Thyroid gland (tissue), 4 donors: ENCODE measurements around the gene PLBD2. TPM values are rescaled to one million over a fixed set of nuclear protein-coding genes. Genes with fewer than 3 reads are reported as not detected.

ENCODE experiments used
- DNase-seq, 2 donors: peaks; one replicate each; pipeline ENCODE4 v3.0.0-alpha.2; 2019
- H3K27ac ChIP-seq, 3 donors: fragments of 200-600 bp; sonication (generic); 1 replicate in 2 of 3; 2 replicates in 1 of 3; pipeline ENCODE4 v1.5.1; 2016 to 2019; ENCODE audit warnings: mild to moderate bottlenecking in 1 of 3, moderate library complexity in 1 of 3
- H3K27me3 ChIP-seq: fragments of 200-600 bp; sonication (generic); one replicate; pipeline ENCODE4 v1.5.1; 2019
- H3K36me3 ChIP-seq, 2 donors: fragments of 200-600 bp; sonication (generic); one replicate each; pipeline ENCODE4 v1.5.1; 2016 to 2019
- H3K4me1 ChIP-seq, 2 donors: fragments of 200-600 bp; sonication (generic); one replicate each; pipeline ENCODE4 v1.5.1; 2017 to 2019
- H3K4me3 ChIP-seq, 3 donors: fragments of 200-600 bp; sonication (generic); replicated peaks in 1 of 3; 1 replicate in 2 of 3; 2 replicates in 1 of 3; pipeline ENCODE4 v1.5.1; 2016; ENCODE audit warnings: mild to moderate bottlenecking in 1 of 3
- H3K9me3 ChIP-seq: fragments of 200-600 bp; sonication (generic); one replicate; pipeline ENCODE4 v1.5.1; 2017
- POLR2A ChIP-seq, 2 donors: fragments of 450-650 bp; IDR thresholded peaks; one replicate each; pipeline ENCODE4 v1.6.1; 2017; ENCODE audit warnings: antibody characterized with exemption in 2 of 2, mild to moderate bottlenecking in 2 of 2, moderate library complexity in 1 of 2
- WGBS, 2 donors: methylation state at CpG; one replicate each; pipeline ENCODE4 v1.1.5; 2017; 5-methylcytosine and 5-hydroxymethylcytosine counted together
- intact Hi-C: fragments of 100-400 bp; cut with DNase I; formaldehyde crosslinking; loops from one replicate; pipeline ENCODE4 v1.15.1; 2023
- total RNA-seq, 4 donors: library from RNA; depleted of rRNA; stranded (reverse); fragments of >200 nt; gene quantifications; one replicate each; pipeline ENCODE4 v1.2.3, GENCODE V29; 2016
- TF ChIP-seq, protein P1 (sequence below), 6 experiments: fragments of 200-600 bp in 3 of 6; fragments of 450-650 bp in 3 of 6; sonication (generic) in 3 of 6; IDR thresholded peaks; one replicate each; pipeline ENCODE4 v1.5.1; 2016 to 2019; ENCODE audit warnings: antibody characterized with exemption in 6 of 6, mild to moderate bottlenecking in 2 of 6, inconsistent platforms in 1 of 6, moderate library complexity in 1 of 6

Gene PLBD2
- total RNA-seq, 4 donors from 2014 or later: 21.0 to 51.5 (median 44.3) TPM

DNA sequence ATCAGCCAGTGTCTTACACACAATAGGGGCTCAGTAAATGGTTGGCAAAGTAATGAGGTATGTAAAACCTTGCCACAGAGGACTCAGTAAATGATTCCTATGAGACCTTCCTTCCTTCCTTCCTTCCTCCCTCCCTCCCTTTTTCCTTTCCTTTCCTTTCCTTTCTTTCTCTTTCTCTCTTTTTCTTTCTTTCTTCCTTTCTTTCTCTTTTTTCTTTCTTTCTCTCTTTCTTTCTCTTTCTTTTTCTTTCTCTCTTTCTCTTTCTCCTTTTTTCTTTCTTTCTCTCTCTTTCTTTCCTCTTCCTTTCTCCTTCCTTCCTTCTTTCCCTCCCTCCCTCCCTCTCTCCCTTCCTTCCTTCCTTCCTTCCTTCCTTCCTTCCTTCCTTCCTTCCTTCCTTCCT lies 37.8 kb downstream of the PLBD2 start:
- Histone ChIP-seq H3K27me3 (no peaks in the 10 kb centered on the region), H3K27ac (no peak overlapping the region), H3K4me3 (no peak overlapping the region), H3K36me3 (no peaks in the 10 kb centered on the region), H3K4me1 (no peaks in the 10 kb centered on the region), H3K9me3 (no peaks in the 10 kb centered on the region)
- DNase-seq: no peak
- TF ChIP-seq, protein P1, sequence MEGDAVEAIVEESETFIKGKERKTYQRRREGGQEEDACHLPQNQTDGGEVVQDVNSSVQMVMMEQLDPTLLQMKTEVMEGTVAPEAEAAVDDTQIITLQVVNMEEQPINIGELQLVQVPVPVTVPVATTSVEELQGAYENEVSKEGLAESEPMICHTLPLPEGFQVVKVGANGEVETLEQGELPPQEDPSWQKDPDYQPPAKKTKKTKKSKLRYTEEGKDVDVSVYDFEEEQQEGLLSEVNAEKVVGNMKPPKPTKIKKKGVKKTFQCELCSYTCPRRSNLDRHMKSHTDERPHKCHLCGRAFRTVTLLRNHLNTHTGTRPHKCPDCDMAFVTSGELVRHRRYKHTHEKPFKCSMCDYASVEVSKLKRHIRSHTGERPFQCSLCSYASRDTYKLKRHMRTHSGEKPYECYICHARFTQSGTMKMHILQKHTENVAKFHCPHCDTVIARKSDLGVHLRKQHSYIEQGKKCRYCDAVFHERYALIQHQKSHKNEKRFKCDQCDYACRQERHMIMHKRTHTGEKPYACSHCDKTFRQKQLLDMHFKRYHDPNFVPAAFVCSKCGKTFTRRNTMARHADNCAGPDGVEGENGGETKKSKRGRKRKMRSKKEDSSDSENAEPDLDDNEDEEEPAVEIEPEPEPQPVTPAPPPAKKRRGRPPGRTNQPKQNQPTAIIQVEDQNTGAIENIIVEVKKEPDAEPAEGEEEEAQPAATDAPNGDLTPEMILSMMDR (IDR thresholded peaks at IDR 0.05): no peak
- no peak for TF ChIP-seq POLR2A (IDR thresholded peaks at IDR 0.05)
- intact Hi-C loops: no loop called here

DNA sequence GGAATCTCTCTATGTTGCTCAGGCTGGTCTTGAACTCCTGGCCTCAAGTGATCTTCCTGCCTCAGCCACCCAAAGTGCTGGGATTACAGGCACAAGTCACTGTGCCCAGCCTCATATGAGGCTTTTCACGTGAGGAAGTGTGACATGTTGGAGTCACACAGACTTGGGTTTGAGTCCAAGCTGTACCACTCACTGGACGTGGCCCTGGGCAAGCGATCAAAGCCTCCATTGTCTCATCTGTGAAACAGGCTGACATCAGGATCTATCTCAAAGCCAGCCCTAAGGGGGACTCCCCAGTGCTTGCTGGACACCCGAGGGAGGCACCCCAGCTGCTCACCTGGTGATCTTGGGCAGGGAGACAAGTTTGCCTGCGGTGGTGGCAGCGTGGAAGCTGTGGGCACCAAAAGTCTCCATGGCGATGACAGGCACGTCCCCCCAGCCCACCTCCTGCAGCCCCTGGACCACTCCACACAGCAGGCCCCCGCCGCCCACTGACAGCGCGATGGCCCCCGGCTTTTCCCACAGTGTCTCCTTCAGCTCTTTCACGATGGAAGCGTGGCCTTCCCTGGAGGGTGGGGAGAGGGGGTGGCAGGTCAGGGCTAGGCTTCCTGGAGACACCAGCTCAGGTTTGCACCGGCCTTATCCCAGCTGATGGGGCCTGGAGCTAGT lies 38.6 kb downstream of the PLBD2 start:
- intact Hi-C loops: no loop called here
- no peaks in the 10 kb centered on the region for H3K36me3 ChIP-seq
- WGBS, 2 donors: 65 to 67% methylated on average over 10 to 12 of the region's 16 CpGs
- H3K9me3 ChIP-seq: no peaks in the 10 kb centered on the region
- no peaks in the 10 kb centered on the region for H3K4me1 ChIP-seq
- no peak for DNase-seq
- no peak overlapping the region for H3K27ac ChIP-seq
- H3K4me3 ChIP-seq: no peak overlapping the region
- TF ChIP-seq, protein P1 (IDR thresholded peaks at IDR 0.05): no peak
- TF ChIP-seq POLR2A (IDR thresholded peaks at IDR 0.05): no peak
- H3K27me3 ChIP-seq: no peaks in the 10 kb centered on the region

DNA sequence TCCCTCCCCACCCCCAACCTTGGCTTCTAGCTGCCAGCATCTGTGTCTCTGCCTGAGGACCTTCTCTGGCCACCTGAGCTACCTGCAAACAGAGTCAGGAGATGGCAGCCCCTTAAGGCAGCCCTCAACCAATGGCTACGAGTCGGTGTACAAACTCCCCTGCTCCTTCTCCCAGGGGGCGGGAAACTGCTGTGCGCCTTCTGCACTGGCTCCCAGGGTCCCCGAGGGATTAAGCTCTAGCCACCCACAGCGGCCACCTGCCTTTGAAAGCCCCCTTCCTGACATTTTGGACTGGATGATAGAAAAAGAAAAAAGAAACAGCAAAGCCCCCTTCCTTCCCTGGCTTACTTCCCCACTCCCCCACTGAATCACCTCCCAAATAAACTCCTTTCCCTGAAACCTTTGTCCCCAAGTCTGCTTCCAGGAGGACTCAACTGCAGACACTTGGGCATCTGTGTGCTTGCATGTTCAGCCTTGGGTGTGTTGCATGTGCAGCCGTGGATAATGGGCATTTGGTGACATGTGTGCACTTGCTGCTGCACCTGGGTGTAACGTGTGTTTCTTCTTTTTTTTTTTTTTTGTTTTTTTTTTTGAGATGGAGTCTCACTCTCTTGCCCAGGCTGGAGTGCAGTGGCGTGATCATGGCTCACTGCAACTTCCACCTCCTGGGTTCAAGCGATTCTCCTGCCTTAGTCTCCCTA lies 39.3 kb downstream of the PLBD2 start:
- H3K36me3 ChIP-seq: no peaks in the 10 kb centered on the region
- no peaks in the 10 kb centered on the region for H3K4me1 ChIP-seq
- 40 to 46% methylated on average over 9 to 10 of the region's 10 CpGs for WGBS, 2 donors
- H3K9me3 ChIP-seq: no peaks in the 10 kb centered on the region
- H3K4me3 ChIP-seq: no peak overlapping the region
- DNase-seq: no peak
- TF ChIP-seq POLR2A (IDR thresholded peaks at IDR 0.05): no peak
- TF ChIP-seq, protein P1 (IDR thresholded peaks at IDR 0.05): no peak
- intact Hi-C loops: no loop called here
- H3K27ac ChIP-seq: no peak overlapping the region
- H3K27me3 ChIP-seq: no peaks in the 10 kb centered on the region

DNA sequence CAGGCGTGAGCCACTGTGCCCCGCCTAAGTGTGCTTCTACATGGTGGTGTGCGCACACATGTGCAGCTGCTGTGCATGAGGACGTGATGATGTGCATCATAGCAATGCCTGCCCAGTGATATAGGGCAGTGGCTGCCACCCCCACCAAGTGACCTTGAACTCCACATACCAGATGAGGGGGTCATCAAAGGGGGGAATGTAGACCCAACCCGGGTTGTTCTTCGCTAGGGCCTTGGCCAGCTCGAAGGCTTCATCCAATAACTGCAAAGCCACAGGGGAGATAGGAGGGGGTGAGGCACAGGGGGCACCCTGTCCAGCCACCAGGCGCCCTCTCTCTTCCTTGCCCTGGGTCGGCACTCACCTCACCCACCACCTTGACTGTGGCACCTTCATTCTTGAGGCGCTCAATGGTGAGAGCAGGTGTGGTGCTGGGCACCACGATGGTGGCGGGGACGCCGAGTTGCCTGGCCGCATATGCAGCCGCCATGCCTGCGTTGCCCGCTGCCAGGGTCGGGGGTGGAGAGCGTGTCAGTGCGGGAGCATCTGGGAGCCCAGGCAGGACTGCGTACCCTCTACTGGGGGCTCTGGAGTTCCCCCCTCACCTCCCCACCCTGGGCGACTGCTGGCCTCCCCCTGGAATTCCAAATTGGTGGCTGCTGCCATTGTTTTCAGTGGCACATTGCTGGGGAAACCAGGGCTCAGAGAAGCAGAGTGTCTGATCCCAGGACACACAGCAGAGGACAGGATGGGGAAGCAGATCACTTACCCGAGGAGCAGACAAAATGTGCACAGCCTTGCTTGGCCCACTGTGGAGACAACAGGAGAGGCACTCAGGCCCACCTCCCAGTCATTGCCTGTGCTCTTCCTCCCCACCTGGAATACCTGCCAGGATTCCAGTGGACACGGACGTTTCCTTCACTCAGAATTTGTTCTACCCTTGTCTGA lies 40.2 kb downstream of the PLBD2 start:
- WGBS, 2 donors: 86 to 88% methylated on average over 17 to 25 of the region's 26 CpGs
- intact Hi-C loops: no loop called here
- no peak for DNase-seq
- no peak for TF ChIP-seq POLR2A (IDR thresholded peaks at IDR 0.05)
- TF ChIP-seq, protein P1 (IDR thresholded peaks at IDR 0.05): no peak
- Histone ChIP-seq H3K27ac (no peak overlapping the region), H3K4me1 (peaks cover 0 to under 1% of the 10 kb centered on the region in 2 donors), H3K36me3 (no peaks in the 10 kb centered on the region), H3K9me3 (no peaks in the 10 kb centered on the region), H3K4me3 (no peak overlapping the region), H3K27me3 (no peaks in the 10 kb centered on the region)
